GM19452 (cell line): ENCODE results near the gene EGLN1.
"Not testable (repeated sequence)": the region's sequence is repeated elsewhere in the genome, so short reads cannot be mapped to it uniquely, and the experiment has no call there.

Experiments
- ATAC-seq: cut with Tn5 transposase; IDR thresholded peaks from one replicate; pipeline ENCODE4 v1.9.1; 2021; ENCODE audit not compliant: unreplicated experiment

Gene EGLN1

DNA sequence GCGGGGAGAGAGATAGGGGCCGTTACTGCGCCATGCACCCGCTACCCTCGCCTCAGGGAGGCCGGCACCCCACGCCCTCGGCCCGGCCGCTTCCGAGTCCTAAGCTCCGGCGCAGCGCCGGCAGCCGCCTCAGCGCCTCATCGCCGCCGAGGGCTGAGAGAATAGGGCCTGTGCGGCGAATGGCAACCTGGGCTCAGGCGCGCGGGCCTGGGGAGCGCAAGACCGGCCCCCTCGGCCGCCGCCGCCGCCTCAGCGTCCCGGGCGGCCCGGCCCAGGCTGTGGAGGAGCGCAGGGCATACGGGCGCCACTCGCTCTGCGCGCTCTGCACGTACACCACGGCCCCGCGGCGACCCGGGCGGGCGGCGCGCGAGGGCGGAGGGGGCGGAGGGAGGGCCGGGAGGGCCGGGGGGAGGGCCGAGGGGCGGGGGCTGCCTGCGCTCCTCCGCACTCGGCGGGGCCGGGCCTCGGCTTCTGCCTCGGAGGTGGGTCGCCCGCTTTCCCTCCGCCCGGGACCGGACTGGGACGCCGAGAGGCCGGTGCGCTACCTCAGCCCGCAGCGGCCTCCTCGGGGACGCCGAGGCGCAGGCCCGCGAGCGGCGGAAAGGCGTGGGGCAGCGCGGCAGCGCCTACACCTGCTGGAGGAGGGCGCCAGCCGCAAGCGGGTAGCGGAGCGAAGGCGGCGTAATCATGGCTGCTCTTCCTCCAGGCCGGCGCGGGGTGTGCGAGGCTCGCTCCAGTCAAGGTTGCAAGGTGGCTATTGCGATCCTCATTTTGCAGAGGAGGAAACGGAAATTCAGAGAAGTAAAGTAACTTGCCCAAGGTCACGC lies at the start of gene EGLN1:
TSS of gene EGLN1 (minus strand) at position 317 of the 827 bp plus-strand sequence. CDS start 399 bp downstream, outside the sequence.
- peak; percentile 80 for ATAC-seq

DNA sequence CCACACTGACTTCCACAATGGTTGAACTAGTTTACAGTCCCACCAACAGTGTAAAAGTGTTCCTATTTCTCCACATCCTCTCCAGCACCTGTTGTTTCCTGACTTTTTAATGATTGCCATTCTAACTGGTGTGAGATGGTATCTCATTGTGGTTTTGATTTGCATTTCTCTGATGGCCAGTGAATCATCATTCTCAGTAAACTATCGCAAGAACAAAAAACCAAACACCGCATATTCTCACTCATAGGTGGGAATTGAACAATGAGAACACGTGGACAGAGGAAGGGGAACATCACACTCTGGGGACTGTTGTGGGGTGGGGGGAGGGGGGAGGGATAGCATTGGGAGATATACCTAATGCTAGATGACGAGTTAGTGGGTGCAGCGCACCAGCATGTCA lies 49.4 kb upstream of the EGLN1 start:
- not testable (repeated sequence) for ATAC-seq

DNA sequence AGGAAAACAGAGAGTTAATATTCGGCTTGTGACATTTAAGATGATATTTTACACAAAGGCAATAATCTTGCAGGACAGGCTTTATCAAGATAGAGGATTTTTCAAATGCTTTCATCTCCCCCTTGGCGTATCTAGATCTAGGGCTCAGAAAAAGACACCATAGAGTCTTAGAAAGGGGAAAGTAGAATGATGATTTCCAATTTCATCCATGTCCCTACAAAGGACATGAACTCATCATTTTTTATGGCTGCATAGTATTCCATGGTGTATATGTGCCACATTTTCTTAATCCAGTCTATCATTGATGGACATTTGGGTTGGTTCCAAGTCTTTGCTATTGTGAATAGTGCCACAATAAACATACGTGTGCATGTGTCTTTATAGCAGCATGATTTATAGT lies 48.9 kb upstream of the EGLN1 start:
- not testable (repeated sequence) for ATAC-seq

DNA sequence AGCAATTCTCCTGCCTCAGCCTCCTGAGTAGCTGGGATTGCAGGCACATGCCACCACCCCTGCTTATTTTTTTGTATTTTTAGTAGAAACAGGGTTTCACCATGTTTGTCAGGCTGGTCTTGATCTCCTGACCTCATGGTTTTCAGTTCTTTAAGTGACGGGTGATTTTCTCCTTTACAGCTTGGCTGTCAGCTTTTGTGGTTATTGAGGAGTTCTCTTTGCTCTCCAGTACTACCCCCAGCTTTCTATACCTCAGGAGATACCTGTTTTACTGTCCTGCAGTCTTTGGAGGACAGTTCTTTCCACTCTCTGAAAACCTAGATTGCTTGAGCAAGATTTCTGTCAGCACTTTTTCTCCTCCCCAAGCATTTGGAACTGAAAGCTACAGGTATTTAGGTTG lies 45.9 kb upstream of the EGLN1 start:
- ATAC-seq: no peak

DNA sequence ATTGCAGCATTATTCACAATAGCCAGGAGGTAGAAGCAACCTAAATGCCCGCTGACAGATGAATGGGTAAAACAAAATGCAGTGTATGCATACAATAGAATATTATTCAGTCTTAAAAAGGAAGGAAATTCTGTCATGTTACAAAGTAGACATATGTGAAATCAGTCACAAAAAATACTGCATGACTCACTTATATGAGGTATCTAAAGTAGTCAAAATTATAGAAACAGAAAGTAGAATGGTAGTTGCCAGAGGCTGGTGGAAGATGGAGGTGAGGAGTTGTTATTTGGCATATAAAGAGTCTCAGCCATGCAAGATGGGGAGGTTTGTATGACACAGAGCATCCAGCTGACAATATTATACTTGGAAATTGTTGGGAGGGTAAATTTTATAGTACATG lies 43.0 kb upstream of the EGLN1 start:
- ATAC-seq: peak; percentile 54

DNA sequence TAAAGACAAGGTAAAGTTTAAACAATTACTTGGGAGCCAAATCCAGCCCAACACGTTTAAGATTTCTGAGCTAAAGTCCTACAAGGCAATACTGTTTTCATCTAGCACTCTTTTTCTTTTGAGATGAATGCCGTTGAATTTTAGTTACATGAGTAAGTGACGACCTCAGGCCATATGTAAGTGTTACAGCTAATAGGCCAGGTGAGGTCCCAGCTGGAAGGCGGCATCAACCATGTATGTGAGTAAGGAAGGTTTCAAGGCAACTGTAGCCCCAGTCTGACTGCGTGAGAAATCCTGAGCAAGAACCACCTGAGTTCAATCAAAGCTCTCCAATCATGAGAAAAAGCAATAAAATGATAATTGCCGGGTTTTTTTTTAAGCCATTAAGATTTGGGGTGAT lies 41.5 kb upstream of the EGLN1 start:
- no peak for ATAC-seq

DNA sequence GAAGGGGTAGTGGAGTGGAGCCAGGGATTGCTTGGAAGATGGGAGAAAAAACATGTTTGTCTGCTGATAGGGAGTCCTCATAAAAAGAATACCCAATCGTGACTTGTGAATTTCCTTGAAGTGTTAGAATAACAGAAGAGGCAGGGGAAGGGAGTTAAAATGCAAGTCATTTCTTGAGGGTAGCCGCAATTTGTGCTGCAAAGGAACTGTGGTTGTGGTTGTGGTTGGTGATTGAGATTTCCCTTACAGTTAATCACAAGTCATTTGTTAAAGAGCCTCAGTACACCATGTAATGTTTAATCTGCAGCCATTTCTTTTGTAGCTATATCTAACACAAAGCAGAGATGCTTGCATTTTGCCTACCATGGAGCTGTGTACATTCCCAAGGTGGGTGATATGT lies 38.5 kb upstream of the EGLN1 start:
- peak; percentile 83 for ATAC-seq

DNA sequence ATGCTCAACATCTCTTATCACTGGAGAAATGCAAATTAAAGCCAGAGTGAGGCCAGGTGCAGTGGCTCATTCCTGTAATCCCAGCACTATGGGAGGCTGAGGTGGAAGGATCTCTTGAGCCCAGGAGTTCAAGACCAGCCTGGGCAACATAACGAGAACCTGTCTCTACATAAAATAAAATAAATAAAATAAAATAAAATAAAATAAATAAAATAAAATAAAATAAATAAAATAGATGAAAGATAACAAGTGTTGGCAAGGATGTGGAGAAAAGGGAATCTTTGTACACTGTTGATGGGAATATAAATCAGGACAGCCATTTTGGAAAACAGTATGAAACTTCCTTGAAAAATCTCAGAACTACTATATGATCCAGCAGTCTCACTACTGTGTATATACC lies 37.4 kb upstream of the EGLN1 start:
- not testable (repeated sequence) for ATAC-seq

DNA sequence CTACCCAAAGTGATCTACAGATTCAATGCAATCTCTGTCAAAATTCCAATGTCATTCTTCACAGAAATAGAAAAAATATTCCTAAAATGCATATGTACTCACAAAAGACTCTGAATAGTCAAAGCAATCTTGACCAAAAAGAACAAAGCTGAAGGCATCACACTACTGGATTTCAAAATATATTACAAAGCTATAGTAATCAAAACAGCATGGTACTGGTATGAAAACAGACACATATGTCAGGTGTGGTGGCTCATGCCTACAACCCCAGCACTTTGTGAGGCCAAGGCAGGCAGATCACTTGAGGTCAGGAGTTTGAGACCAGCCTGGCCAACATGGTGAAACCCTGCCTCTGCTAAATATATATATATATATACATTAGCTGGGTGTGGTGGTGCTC lies 35.9 kb upstream of the EGLN1 start:
- ATAC-seq: not testable (repeated sequence)

DNA sequence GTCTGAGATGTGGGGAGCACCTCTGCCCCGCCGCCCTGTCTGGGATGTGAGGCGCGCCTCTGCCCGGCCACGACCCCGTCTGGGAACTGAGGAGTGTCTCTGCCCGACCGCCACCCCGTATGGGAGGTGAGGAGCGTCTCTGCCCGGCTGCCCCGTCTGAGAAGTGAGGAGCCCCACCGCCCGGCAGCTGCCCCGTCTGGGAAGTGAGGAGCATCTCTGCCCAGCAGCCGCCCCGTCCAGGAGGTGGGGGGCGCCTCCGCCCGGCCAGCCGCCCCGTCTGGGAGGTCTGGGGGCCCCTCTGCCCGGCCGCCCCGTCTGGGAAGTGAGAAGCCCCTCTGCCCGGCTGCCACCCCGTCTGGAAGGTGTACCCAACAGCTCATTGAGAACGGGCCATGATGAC lies 32.0 kb upstream of the EGLN1 start:
- ATAC-seq: not testable (repeated sequence)

DNA sequence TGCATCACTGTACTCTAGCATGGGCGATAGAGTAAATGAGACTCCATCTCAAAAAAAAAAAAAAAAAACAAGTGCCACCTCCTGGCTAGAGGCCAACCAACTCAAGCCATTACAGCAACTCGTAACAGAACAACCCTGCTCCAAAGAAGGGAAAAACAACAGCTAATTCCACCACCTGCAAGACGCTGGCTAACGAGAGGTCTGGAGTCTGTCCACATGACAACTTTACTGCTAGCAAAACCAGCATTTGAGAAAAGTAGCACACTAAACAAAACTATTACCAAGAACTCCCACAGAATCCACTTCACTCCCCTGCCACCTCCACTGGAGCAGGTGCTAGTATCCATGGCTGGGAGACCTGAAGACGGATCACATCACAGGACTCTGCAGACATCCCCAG lies 24.1 kb upstream of the EGLN1 start:
- no peak for ATAC-seq

DNA sequence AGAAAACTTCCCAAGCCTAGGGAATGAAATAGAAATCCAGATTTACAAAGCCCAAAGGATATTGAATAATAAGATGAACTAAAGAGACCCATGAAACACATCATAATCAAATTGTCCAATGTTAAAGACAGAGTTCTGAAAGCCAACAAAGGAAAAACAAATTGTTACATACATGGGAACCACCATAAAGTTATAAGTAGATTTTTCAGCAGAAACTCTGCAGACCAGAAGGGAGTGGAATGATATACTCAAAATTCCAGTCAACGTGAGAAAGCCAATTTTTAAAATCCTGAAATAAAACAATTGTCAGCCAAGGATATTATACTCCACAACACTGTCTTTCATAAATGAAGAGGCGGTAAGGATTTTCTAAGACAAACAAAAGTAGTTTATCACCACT lies 22.0 kb upstream of the EGLN1 start:
- ATAC-seq: no peak

DNA sequence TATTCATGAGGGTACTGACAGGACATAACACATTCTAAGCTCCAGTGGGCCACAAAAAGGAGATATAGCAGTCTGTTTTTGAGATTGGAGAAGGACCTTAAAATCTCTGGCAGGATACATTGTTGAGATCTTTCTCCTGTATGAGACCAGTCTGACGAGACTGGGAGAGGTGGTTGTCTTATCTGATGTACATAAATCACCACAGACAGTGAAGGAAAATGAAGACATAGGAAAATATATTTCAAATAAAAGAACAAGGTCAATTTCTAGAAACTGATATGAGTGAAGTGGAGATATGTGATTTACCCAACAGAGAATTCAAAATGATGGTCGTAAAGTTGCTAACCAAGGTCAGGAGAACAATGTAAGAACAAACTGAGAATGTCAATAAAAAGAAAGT lies 21.3 kb upstream of the EGLN1 start:
- no peak for ATAC-seq

DNA sequence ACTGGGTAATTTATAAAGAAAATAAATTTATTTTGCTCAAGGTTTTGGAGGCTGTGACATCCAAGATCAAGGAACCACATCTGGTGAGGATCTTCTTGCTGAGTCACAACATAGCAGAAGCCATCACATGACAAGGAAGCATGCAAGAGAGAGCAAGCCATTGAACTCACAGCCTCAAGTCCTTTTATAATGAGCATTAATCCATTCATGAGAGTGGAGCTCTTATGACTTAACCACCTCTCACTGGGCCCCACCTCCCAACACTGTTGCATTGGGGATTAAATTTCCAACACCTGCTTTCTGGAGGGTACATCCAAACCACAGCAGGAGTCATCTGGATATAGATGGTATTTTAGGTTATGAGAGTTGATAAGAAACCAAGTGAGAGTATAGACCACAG lies 20.6 kb upstream of the EGLN1 start:
- no peak for ATAC-seq

DNA sequence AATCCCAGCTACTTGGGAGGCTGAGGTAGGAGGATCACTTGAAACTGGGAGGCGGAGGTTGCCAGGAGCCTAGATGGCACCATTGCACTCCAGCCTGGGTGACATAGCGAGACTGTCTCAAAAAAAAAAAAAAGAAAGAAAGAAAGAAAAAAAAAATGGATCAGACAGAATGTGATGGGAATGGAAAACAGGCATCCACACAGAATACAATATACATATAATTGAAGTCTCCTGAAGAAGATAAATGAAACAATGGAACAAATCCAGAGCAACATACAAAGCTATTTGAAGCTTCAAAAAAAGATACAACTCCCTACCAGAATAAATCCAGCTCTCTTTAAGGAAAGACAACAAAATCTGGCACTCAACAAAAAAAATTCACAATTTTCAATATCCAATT lies 10.9 kb upstream of the EGLN1 start:
- ATAC-seq: no peak

DNA sequence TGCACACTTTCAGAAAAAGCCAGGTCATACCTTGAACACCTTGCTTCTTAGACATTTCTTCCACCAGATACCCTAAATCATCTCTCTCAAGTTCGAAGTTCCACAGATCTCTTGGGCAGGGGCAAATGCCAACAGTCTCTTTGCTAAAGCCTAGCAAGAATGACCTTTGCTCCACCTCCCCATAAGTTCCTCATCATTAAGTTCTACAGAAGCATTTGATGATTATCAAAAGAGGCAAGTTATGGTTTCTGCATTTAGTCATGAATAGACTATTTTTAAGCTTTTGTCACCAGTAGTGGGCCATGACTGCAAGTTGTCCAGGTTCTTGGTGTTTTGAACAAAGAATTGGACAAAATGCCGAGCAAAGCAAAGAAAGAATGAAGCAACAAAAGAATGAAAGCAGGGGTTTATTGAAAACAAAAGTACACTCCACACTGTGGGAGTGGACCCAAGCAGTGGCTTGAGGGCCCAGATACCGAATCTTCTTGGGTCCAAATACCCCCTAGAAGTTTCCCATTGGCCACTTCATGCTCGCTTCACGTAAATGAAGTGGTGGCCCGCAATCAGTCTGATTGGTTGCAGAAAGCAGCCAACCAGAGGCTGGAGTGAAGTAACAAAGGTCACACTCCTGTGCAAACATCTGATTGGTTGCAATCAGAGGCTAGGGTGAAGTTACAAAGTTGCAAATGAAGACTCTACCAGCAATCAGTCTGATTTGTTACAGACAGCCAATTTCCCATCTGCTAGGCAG lies 9.8 kb upstream of the EGLN1 start:
- ATAC-seq: no peak

DNA sequence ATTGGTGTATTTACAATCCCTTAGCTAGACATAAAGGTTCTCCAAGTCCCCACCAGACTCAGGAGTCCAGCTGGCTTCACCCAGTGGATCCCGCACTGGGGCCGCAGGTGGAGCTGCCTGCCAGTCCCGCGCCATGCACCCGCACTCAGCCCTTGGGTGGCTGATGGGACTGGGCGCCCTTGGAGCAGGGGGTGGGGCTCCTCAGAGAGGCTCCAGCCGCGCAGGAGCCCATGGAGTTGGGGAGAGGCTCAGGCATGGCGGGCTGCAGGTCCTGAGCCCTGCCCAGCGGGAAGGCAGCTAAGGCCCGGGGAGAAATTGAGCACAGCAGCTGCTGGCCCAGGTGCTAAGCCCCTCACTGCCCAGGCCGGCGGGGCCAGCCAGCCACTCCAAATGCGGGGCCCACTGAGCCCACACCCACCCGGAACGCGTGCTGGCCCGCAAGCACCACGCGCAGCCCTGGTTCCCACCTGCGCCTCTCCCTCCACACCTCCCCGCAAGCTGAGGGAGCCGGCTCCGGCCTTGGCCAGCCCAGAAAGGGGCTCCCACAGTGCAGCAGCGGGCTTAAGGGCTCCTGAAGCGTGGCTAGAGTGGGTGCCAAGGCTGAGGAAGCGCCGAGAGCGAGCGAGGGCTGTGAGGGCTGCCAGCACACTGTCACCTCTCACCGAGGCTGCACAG lies 8.7 kb upstream of the EGLN1 start:
- not testable (repeated sequence) for ATAC-seq

DNA sequence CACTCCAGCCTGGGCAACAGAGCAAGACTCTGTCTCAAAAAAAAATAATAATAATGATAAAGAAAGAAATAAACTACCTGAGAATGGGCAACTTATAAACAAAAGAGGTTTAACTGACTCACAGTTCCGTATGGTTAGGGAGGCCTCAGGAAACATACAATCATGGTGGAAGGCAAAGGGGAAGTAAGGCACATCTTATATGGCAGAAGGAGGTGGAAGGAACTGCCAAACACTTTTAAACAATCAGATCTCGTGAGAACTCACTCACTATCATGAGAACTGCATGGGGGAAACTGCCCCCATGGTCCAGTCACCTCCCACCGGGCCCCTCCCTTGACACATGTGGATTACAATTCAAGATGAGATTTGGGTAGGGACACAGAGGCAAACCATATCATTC lies 6.3 kb upstream of the EGLN1 start:
- no peak for ATAC-seq

DNA sequence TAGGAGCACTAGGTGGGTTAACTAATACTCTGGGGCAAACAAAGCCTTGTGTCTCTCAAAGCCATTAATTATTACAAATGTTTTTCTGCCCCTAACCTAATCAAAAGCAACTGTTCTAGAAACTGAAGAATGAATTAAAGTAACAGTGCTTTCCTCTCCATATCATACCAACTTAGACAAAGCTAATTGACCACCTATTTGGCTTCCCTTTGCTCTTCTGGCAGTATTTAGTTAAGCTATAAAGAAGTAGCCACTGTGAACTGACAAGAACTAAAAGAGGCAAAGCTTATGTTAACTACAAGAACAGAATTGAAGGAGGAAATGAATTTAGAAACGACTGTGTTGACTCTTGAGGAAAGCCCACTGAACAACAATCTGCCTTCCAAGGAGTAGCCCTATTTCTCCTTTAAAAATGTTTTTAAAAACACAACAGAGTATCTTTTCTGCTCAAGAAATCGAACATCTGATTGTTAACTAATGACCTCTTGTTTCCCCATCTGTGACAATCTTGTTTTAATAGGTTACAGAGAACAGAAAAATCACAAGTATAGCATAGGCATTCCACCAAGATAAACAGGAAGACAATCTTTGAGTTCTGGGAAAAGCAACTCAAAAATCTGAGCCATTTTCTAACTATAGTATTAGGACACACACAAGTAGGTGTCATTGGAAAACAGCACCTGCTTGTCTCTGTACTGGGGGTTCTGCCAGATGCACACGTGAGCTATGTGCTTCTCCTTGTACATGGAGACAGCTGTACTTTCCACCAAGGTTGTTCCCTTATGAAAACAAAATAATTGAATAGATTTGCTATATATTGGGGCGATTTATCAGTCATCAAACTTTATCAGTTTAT lies 3.1 kb upstream of the EGLN1 start:
- ATAC-seq: no peak

DNA sequence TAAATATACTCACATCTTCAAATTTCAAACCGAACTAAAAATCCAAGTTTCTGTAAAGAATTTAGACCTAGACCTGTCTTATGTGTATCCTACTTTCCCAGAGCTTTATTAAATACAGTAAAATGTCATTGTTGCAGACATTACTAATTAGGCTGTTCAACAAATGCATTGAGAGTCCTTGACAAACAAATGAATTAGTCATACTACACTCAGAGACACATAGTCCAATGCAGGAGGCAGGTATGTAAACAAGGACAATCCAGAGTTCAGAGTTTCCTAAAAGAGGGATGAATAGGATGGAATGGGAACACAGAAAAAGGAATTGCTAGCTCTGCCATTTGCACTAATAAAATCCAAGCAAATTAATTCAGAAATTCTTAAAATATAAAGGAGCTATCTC lies 1.6 kb upstream of the EGLN1 start:
- no peak for ATAC-seq

DNA sequence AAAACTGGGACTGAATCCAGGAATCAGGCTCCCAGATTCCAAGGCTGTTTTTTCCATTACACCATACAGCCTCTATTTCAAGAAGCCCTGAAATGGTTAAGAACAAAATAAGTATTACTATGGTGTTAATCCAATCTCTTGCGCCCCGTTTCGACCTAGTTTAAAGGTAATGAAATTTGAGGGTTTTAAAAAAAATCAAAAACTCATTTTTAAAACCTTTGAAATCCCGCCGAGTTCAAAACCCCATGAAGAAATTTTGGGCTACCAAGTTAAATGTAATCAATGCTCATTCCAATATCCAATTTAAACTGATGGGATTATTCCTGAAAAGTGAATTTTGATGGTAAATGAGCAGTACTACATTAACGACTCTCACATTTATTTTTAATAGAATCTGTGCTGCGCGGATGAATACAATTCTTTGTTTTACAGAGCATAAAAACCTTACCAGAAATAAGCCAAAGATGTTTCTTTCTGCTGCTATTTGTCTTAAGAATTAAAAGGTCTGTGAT lies 767 bp upstream of the EGLN1 start:
- ATAC-seq: no peak
